ENCODE measurements around the gene CCDC171.

CCDC171 gene

GRCh38 chr9:15972760-15973159, 419.9 kb downstream of the CCDC171 start:
- Histone ChIP-seq H3K27ac (ENCODE audit: low read length) (no peak overlapping the region), H3K27me3 (ENCODE audit: control insufficient read depth, insufficient read depth, low read length) (no peaks in the 10 kb centered on the region), H3K4me3 (ENCODE audit: low read length) (no peak overlapping the region), H3K4me1 (ENCODE audit: control insufficient read depth, insufficient read depth, low read length) (no peaks in the 10 kb centered on the region), H3K36me3 (ENCODE audit: control insufficient read depth, insufficient read depth, low read length) (no peaks in the 10 kb centered on the region), H3K9me3 (ENCODE audit: control insufficient read depth, insufficient read depth, low read length) (no peaks in the 10 kb centered on the region)
- WGBS (ENCODE audit: insufficient coverage, insufficient read length): no CpG with 5 or more reads among the region's 4 CpGs
- DNase-seq (ENCODE audit: low read depth, low spot score): no peak

DNA sequence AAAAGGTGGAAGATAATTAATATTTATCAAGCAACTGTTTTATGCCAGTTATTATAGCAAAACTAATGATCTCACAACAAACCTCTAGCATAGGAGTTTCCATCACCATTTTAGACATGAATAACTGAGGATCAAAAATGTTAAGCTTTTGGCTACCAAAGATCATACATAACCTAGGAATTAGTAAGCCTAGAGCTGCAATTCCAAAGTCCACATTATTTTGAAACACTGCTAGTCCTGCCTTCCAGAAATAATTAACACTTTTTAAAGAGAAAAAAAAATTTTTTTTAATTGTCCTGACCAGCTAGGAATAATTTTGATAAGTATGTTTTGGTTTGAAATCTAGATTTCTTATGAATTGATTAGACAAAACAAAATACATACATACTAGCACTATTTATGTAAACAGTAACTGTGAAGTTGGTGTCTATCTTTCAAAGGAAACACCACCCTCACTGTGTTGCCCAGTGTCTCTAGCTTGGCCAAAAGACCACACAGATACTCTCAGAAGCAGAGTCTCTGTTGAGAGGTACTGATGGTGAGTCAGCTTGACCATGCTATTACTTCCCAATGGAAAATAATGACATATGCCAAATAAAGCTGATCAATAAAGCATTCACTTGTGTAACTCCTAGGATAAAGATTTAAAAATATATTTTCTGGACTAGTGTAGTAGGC, 422.4 kb downstream of the CCDC171 start:
- no peak overlapping the region for H3K27ac ChIP-seq (ENCODE audit: low read length)

GRCh38 chr9:15977438-15977837, 424.6 kb downstream of the CCDC171 start:
- no peak overlapping the region for H3K27ac ChIP-seq (ENCODE audit: low read length)
- H3K27me3 ChIP-seq (ENCODE audit: control insufficient read depth, insufficient read depth, low read length): no peaks in the 10 kb centered on the region
- no CpG with 5 or more reads among the region's 5 CpGs for WGBS (ENCODE audit: insufficient coverage, insufficient read length)
- no peaks in the 10 kb centered on the region for H3K36me3 ChIP-seq (ENCODE audit: control insufficient read depth, insufficient read depth, low read length)
- H3K9me3 ChIP-seq (ENCODE audit: control insufficient read depth, insufficient read depth, low read length): no peaks in the 10 kb centered on the region; the same call in 1 of the 2 replicates
- no peak overlapping the region for H3K4me3 ChIP-seq (ENCODE audit: low read length)
- DNase-seq (ENCODE audit: low read depth, low spot score): no peak
- H3K4me1 ChIP-seq (ENCODE audit: control insufficient read depth, insufficient read depth, low read length): no peaks in the 10 kb centered on the region

More for the DNA sequence above, 422.4 kb downstream of the CCDC171 start:
- Histone ChIP-seq H3K36me3 (ENCODE audit: control insufficient read depth, insufficient read depth, low read length) (no peaks in the 10 kb centered on the region), H3K27me3 (ENCODE audit: control insufficient read depth, insufficient read depth, low read length) (no peaks in the 10 kb centered on the region), H3K4me1 (ENCODE audit: control insufficient read depth, insufficient read depth, low read length) (no peaks in the 10 kb centered on the region), H3K4me3 (ENCODE audit: low read length) (no peak overlapping the region), H3K9me3 (ENCODE audit: control insufficient read depth, insufficient read depth, low read length) (no peaks in the 10 kb centered on the region; the same call in 1 of the 2 replicates)
- no peak for DNase-seq (ENCODE audit: low read depth, low spot score)

GRCh38 chr9:15982182-15982581, 429.3 kb downstream of the CCDC171 start:
- Histone ChIP-seq H3K27me3 (ENCODE audit: control insufficient read depth, insufficient read depth, low read length) (no peaks in the 10 kb centered on the region; the same call in 1 of the 2 replicates), H3K4me3 (ENCODE audit: low read length) (no peak overlapping the region), H3K9me3 (ENCODE audit: control insufficient read depth, insufficient read depth, low read length) (no peaks in the 10 kb centered on the region; the same call in 1 of the 2 replicates), H3K27ac (ENCODE audit: low read length) (no peak overlapping the region), H3K36me3 (ENCODE audit: control insufficient read depth, insufficient read depth, low read length) (no peaks in the 10 kb centered on the region), H3K4me1 (ENCODE audit: control insufficient read depth, insufficient read depth, low read length) (no peaks in the 10 kb centered on the region)
- no peak for DNase-seq (ENCODE audit: low read depth, low spot score)
- no CpG with 5 or more reads among the region's 5 CpGs for WGBS (ENCODE audit: insufficient coverage, insufficient read length)

- H3K27ac ChIP-seq (ENCODE audit: low read length): no peak overlapping the region
- WGBS (ENCODE audit: insufficient coverage, insufficient read length): no CpG with 5 or more reads among the region's 7 CpGs
- H3K4me1 ChIP-seq (ENCODE audit: control insufficient read depth, insufficient read depth, low read length): no peaks in the 10 kb centered on the region
- DNase-seq (ENCODE audit: low read depth, low spot score): no peak
- H3K36me3 ChIP-seq (ENCODE audit: control insufficient read depth, insufficient read depth, low read length): no peaks in the 10 kb centered on the region
- no peaks in the 10 kb centered on the region for H3K9me3 ChIP-seq (ENCODE audit: control insufficient read depth, insufficient read depth, low read length)
- no peaks in the 10 kb centered on the region for H3K27me3 ChIP-seq (ENCODE audit: control insufficient read depth, insufficient read depth, low read length)
- no peak overlapping the region for H3K4me3 ChIP-seq (ENCODE audit: low read length)
These were observed 446.8 kb downstream of the CCDC171 start for GRCh38 chr9:15999422-16000339.

DNA sequence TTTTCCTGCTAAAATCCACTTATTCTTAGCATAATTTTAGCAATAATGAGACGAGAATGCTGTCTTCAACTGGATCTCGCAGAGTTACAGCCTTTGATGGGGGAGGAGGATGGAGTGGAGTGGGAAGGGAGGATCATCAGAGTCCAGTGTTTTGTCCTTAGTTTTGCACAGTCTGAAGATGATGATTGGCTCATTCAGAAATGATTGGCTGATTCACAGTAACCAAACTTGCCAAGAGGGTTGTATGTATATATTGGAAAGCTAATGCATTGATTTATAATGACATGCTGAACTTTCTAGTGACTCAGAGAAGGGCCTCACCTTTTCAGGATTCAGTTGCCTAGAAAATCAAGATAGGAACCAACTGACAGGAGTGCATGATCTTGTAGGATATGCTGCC, 448.0 kb downstream of the CCDC171 start:
- WGBS (ENCODE audit: insufficient coverage, insufficient read length): no CpG with 5 or more reads among the region's 2 CpGs
- no peak overlapping the region for H3K27ac ChIP-seq (ENCODE audit: low read length)

GRCh38 chr9:16001856-16002255, 449.0 kb downstream of the CCDC171 start:
- no peak overlapping the region for H3K4me3 ChIP-seq (ENCODE audit: low read length)
- DNase-seq (ENCODE audit: low read depth, low spot score): no peak
- H3K4me1 ChIP-seq (ENCODE audit: control insufficient read depth, insufficient read depth, low read length): no peaks in the 10 kb centered on the region
- no peak overlapping the region for H3K27ac ChIP-seq (ENCODE audit: low read length)
- WGBS (ENCODE audit: insufficient coverage, insufficient read length): no CpG with 5 or more reads among the region's 2 CpGs
- H3K27me3 ChIP-seq (ENCODE audit: control insufficient read depth, insufficient read depth, low read length): no peaks in the 10 kb centered on the region
- no peaks in the 10 kb centered on the region for H3K9me3 ChIP-seq (ENCODE audit: control insufficient read depth, insufficient read depth, low read length)
- no peaks in the 10 kb centered on the region for H3K36me3 ChIP-seq (ENCODE audit: control insufficient read depth, insufficient read depth, low read length)

More for the DNA sequence above, 448.0 kb downstream of the CCDC171 start:
- no peak for DNase-seq (ENCODE audit: low read depth, low spot score)
- Histone ChIP-seq H3K27me3 (ENCODE audit: control insufficient read depth, insufficient read depth, low read length) (no peaks in the 10 kb centered on the region), H3K4me1 (ENCODE audit: control insufficient read depth, insufficient read depth, low read length) (no peaks in the 10 kb centered on the region), H3K36me3 (ENCODE audit: control insufficient read depth, insufficient read depth, low read length) (no peaks in the 10 kb centered on the region), H3K9me3 (ENCODE audit: control insufficient read depth, insufficient read depth, low read length) (no peaks in the 10 kb centered on the region), H3K4me3 (ENCODE audit: low read length) (no peak overlapping the region)

DNA sequence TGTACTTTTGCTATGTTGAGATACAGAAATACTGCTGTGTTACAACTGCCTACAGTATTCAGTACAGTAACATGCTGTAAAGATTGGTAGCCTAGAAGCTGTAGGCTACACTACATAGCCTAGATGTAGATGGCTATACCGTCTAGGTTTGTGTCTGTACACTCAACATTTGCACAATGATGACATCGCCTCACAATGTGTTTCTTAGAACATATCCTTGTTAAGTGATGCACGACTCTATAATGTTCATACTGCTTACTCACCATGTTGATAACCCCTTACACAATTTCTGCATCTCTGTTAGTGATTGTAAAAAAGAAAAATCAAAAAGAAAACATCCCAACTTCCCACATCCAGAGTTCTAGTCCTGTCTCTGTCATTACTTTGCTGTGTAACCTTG, 450.0 kb downstream of the CCDC171 start:
- no peak for DNase-seq (ENCODE audit: low read depth, low spot score)
- H3K4me3 ChIP-seq (ENCODE audit: low read length): no peak overlapping the region
- WGBS (ENCODE audit: insufficient coverage, insufficient read length): no CpG with 5 or more reads among the region's 3 CpGs
- H3K9me3 ChIP-seq (ENCODE audit: control insufficient read depth, insufficient read depth, low read length): no peaks in the 10 kb centered on the region
- H3K4me1 ChIP-seq (ENCODE audit: control insufficient read depth, insufficient read depth, low read length): no peaks in the 10 kb centered on the region
- H3K27ac ChIP-seq (ENCODE audit: low read length): no peak overlapping the region
- no peaks in the 10 kb centered on the region for H3K27me3 ChIP-seq (ENCODE audit: control insufficient read depth, insufficient read depth, low read length)
- no peaks in the 10 kb centered on the region for H3K36me3 ChIP-seq (ENCODE audit: control insufficient read depth, insufficient read depth, low read length)

GRCh38 chr9:16003785-16004184, 450.9 kb downstream of the CCDC171 start:
- WGBS (ENCODE audit: insufficient coverage, insufficient read length): no CpG with 5 or more reads among the region's 6 CpGs
- Histone ChIP-seq H3K9me3 (ENCODE audit: control insufficient read depth, insufficient read depth, low read length) (no peaks in the 10 kb centered on the region), H3K27me3 (ENCODE audit: control insufficient read depth, insufficient read depth, low read length) (no peaks in the 10 kb centered on the region), H3K27ac (ENCODE audit: low read length) (no peak overlapping the region), H3K36me3 (ENCODE audit: control insufficient read depth, insufficient read depth, low read length) (no peaks in the 10 kb centered on the region), H3K4me3 (ENCODE audit: low read length) (no peak overlapping the region), H3K4me1 (ENCODE audit: control insufficient read depth, insufficient read depth, low read length) (no peaks in the 10 kb centered on the region)
- no peak for DNase-seq (ENCODE audit: low read depth, low spot score)

GRCh38 chr9:16004613-16005012, 451.8 kb downstream of the CCDC171 start:
- no peak for DNase-seq (ENCODE audit: low read depth, low spot score)
- Histone ChIP-seq H3K27ac (ENCODE audit: low read length) (no peak overlapping the region), H3K9me3 (ENCODE audit: control insufficient read depth, insufficient read depth, low read length) (no peaks in the 10 kb centered on the region), H3K27me3 (ENCODE audit: control insufficient read depth, insufficient read depth, low read length) (no peaks in the 10 kb centered on the region), H3K36me3 (ENCODE audit: control insufficient read depth, insufficient read depth, low read length) (no peaks in the 10 kb centered on the region), H3K4me3 (ENCODE audit: low read length) (no peak overlapping the region), H3K4me1 (ENCODE audit: control insufficient read depth, insufficient read depth, low read length) (no peaks in the 10 kb centered on the region)
- no CpG with 5 or more reads among the region's 6 CpGs for WGBS (ENCODE audit: insufficient coverage, insufficient read length)
